HEK293 (cell line): ENCODE results near the gene MTFR1L.

ENCODE experiments used
- EGR2 ChIP-seq: fragments of 450-650 bp; formaldehyde crosslinking; IDR thresholded peaks from 2 replicates; pipeline ENCODE4 v1.5.1; 2016; ENCODE audit warnings: low read depth, missing biosample characterization, missing genetic modification characterization
- GLI2 ChIP-seq: fragments of 450-650 bp; formaldehyde crosslinking; IDR thresholded peaks from 2 replicates; pipeline ENCODE4; 2017; ENCODE audit warnings: missing biosample characterization, missing genetic modification characterization, low read depth, borderline replicate concordance
- GLIS1 ChIP-seq: fragments of 450-650 bp; formaldehyde crosslinking; IDR thresholded peaks from 2 replicates; pipeline ENCODE4 v1.5.1; 2016; ENCODE audit warnings: missing biosample characterization, missing genetic modification characterization
- KLF10 ChIP-seq: fragments of 450-650 bp; IDR thresholded peaks from 2 replicates; pipeline ENCODE4 v1.5.1; 2018; ENCODE audit warnings: missing biosample characterization, mild to moderate bottlenecking, missing genetic modification characterization
- PRDM1 ChIP-seq: fragments of 450-650 bp; formaldehyde crosslinking; IDR thresholded peaks from 2 replicates; pipeline ENCODE4; 2016; ENCODE audit warnings: missing biosample characterization, missing genetic modification characterization
- PRDM6 ChIP-seq: fragments of 450-650 bp; formaldehyde crosslinking; IDR thresholded peaks from 2 replicates; pipeline ENCODE4 v1.5.1; 2017; ENCODE audit warnings: missing biosample characterization, missing genetic modification characterization
- SALL2 ChIP-seq: fragments of 450-650 bp; formaldehyde crosslinking; IDR thresholded peaks from 2 replicates; pipeline ENCODE4 v1.5.0; 2017; ENCODE audit warnings: missing biosample characterization, mild to moderate bottlenecking, missing genetic modification characterization, borderline replicate concordance
- TRIM28 ChIP-seq: IDR thresholded peaks from 2 replicates; pipeline ENCODE4 v1.6.1; 2011; ENCODE audit warnings: low read length, control low read depth, borderline replicate concordance
- WT1 ChIP-seq: fragments of 450-650 bp; formaldehyde crosslinking; IDR thresholded peaks from 2 replicates; pipeline ENCODE4 v1.5.1; 2016; ENCODE audit warnings: missing biosample characterization, missing genetic modification characterization
- ZBTB10 ChIP-seq: fragments of 450-650 bp; formaldehyde crosslinking; IDR thresholded peaks from 2 replicates; pipeline ENCODE4 v1.5.1; 2016; ENCODE audit warnings: missing biosample characterization, missing genetic modification characterization
- ZBTB11 ChIP-seq: fragments of 450-650 bp; formaldehyde crosslinking; conservative IDR thresholded peaks from 2 replicates; pipeline ENCODE4 v1.5.1; 2016; ENCODE audit warnings: low read depth, missing biosample characterization, missing genetic modification characterization
- ZBTB17 ChIP-seq: fragments of 450-650 bp; formaldehyde crosslinking; IDR thresholded peaks from 2 replicates; pipeline ENCODE4 v1.5.1; 2016; ENCODE audit warnings: missing biosample characterization, missing genetic modification characterization
- ZFP41 ChIP-seq: fragments of 450-650 bp; formaldehyde crosslinking; IDR thresholded peaks from 2 replicates; pipeline ENCODE4 v1.5.1; 2016; ENCODE audit warnings: missing biosample characterization, missing genetic modification characterization, borderline replicate concordance
- ZNF133 ChIP-seq: fragments of 450-650 bp; formaldehyde crosslinking; IDR thresholded peaks from 2 replicates; pipeline ENCODE4 v1.5.1; 2016; ENCODE audit warnings: missing biosample characterization, missing genetic modification characterization
- ZNF148 ChIP-seq: fragments of 450-650 bp; formaldehyde crosslinking; IDR thresholded peaks from 2 replicates; pipeline ENCODE4 v1.5.0; 2017; ENCODE audit warnings: missing biosample characterization, missing genetic modification characterization, borderline replicate concordance
- ZNF19 ChIP-seq: fragments of 450-650 bp; formaldehyde crosslinking; IDR thresholded peaks from 2 replicates; pipeline ENCODE4; 2016; ENCODE audit warnings: missing biosample characterization, missing genetic modification characterization, low read depth
- ZNF223 ChIP-seq: fragments of 450-650 bp; formaldehyde crosslinking; IDR thresholded peaks from 2 replicates; pipeline ENCODE4 v1.5.1; 2016; ENCODE audit warnings: missing biosample characterization, missing genetic modification characterization
- ZNF335 ChIP-seq: fragments of 450-650 bp; formaldehyde crosslinking; conservative IDR thresholded peaks from 2 replicates; pipeline ENCODE4 v1.5.1; 2016; ENCODE audit warnings: missing biosample characterization, missing genetic modification characterization
- ZNF366 ChIP-seq: fragments of 450-650 bp; formaldehyde crosslinking; conservative IDR thresholded peaks from 2 replicates; pipeline ENCODE4 v1.5.1; 2016; ENCODE audit warnings: missing biosample characterization, missing genetic modification characterization
- ZNF391 ChIP-seq: fragments of 450-650 bp; formaldehyde crosslinking; IDR thresholded peaks from 2 replicates; pipeline ENCODE4 v1.5.1; 2016; ENCODE audit warnings: low read depth, missing biosample characterization, missing genetic modification characterization, borderline replicate concordance
- ZNF426 ChIP-seq: fragments of 450-650 bp; formaldehyde crosslinking; IDR thresholded peaks from 2 replicates; pipeline ENCODE4 v1.5.1; 2017; ENCODE audit warnings: missing biosample characterization, missing genetic modification characterization, mild to moderate bottlenecking, inconsistent platforms, moderate library complexity
- ZNF433 ChIP-seq: fragments of 450-650 bp; formaldehyde crosslinking; IDR thresholded peaks from 2 replicates; pipeline ENCODE4 v1.5.1; 2016; ENCODE audit warnings: missing biosample characterization, missing genetic modification characterization, low read depth
- ZNF488 ChIP-seq: fragments of 450-650 bp; formaldehyde crosslinking; IDR thresholded peaks from 2 replicates; pipeline ENCODE4 v1.5.1; 2016; ENCODE audit warnings: missing biosample characterization, missing genetic modification characterization
- ZNF548 ChIP-seq: fragments of 450-650 bp; formaldehyde crosslinking; IDR thresholded peaks from 2 replicates; pipeline ENCODE4 v1.5.1; 2016; ENCODE audit warnings: missing biosample characterization, missing genetic modification characterization
- ZNF596 ChIP-seq: fragments of 450-650 bp; IDR thresholded peaks from 2 replicates; pipeline ENCODE4 v1.5.0; 2018; ENCODE audit warnings: missing biosample characterization, mild to moderate bottlenecking, missing genetic modification characterization, moderate library complexity
- ZNF626 ChIP-seq: fragments of 450-650 bp; sonication (Bioruptor Pico); formaldehyde crosslinking; IDR thresholded peaks from 2 replicates; pipeline ENCODE4 v1.5.1; 2018; ENCODE audit warnings: missing biosample characterization, missing genetic modification characterization, inconsistent platforms
- ZNF701 ChIP-seq: fragments of 450-650 bp; formaldehyde crosslinking; IDR thresholded peaks from 2 replicates; pipeline ENCODE4 v1.5.1; 2016; ENCODE audit warnings: missing biosample characterization, missing genetic modification characterization
- ZNF768 ChIP-seq: fragments of 450-650 bp; formaldehyde crosslinking; IDR thresholded peaks from 2 replicates; pipeline ENCODE4 v1.5.1; 2018; ENCODE audit warnings: missing biosample characterization, mild to moderate bottlenecking, missing genetic modification characterization

Gene MTFR1L

GRCh38 chr1:25858906-25859789 lies 39.4 kb downstream of the MTFR1L start, which contains the start of gene AUNIP (continued):
- peak; percentile 92 for TF ChIP-seq ZBTB10 (tag by site-specific recombination)
- TF ChIP-seq ZNF223 (tag by site-specific recombination), result peak; percentile 32; the same call in 1 of the 2 replicates
- no peak; the same call in 1 of the 2 replicates for TF ChIP-seq GLI2 (tag by site-specific recombination)
- peak; percentile 50 for TF ChIP-seq ZNF366
- peak; percentile 54; the same call in 1 of the 2 replicates for TF ChIP-seq ZBTB17 (tag by site-specific recombination)
- TF ChIP-seq ZNF426, result no peak
- TF ChIP-seq ZNF596 (tag by site-specific recombination), result no peak
- TF ChIP-seq ZNF433, result no peak
- TF ChIP-seq KLF10 (tag by site-specific recombination), result peak; percentile 91
- TF ChIP-seq EGR2 (tag by site-specific recombination), result peak; percentile 85
- TF ChIP-seq TRIM28, result peak; percentile 34; the same call in 1 of the 2 replicates
- TF ChIP-seq ZNF335 (tag by site-specific recombination), result peak; percentile 97
- TF ChIP-seq ZNF626, result no peak
- no peak for TF ChIP-seq ZNF488
- 0 out of 2 replicates have a peak, but pooled peaks have one; percentile 71 for TF ChIP-seq ZNF701 (tag by site-specific recombination)
- TF ChIP-seq ZFP41, result no peak
- peak; percentile 95; the same call in 1 of the 2 replicates for TF ChIP-seq ZNF391 (tag by site-specific recombination)
- peak; percentile 66; the same call in 1 of the 2 replicates for TF ChIP-seq GLIS1
- peak; percentile 34; the same call in 1 of the 2 replicates for TF ChIP-seq ZNF133
- no peak; the same call in 1 of the 2 replicates for TF ChIP-seq ZNF768
- peak; percentile 71; the same call in 1 of the 2 replicates for TF ChIP-seq ZNF148
- TF ChIP-seq SALL2 (tag by site-specific recombination), result no peak; the same call in 1 of the 2 replicates
- peak; percentile 66 for TF ChIP-seq WT1 (tag by site-specific recombination)
- peak; percentile 74 for TF ChIP-seq PRDM1 (tag by site-specific recombination)
- no peak for TF ChIP-seq ZNF19 (tag by site-specific recombination)
- peak; percentile 47 for TF ChIP-seq ZBTB11 (tag by site-specific recombination)
- TF ChIP-seq ZNF548, result peak; percentile 43; the same call in 1 of the 2 replicates
- TF ChIP-seq PRDM6 (tag by site-specific recombination), result no peak
